Osteocyte (in vitro differentiated cells): Measurements from ENCODE around the gene GMCL1. TPM values are rescaled to one million over a fixed set of nuclear protein-coding genes. Genes with fewer than 3 reads are reported as not detected.

ENCODE experiments used
- DNase-seq: peaks from one replicate; pipeline ENCODE4 v3.0.0; 2021; ENCODE audit warnings: mixed read lengths; ENCODE audit not compliant: unreplicated experiment; ENCODE audit errors: extremely low spot score
- H3K27ac Mint-ChIP-seq: one replicate; pipeline ENCODE4 v1.8.0; 2021; ENCODE audit warnings: mild to moderate bottlenecking, mixed read lengths; ENCODE audit not compliant: unreplicated experiment
- H3K27me3 Mint-ChIP-seq: one replicate; pipeline ENCODE4 v1.8.0; 2021; ENCODE audit warnings: mixed read lengths; ENCODE audit not compliant: unreplicated experiment
- H3K36me3 Mint-ChIP-seq: one replicate; pipeline ENCODE4 v1.8.0; 2021; ENCODE audit warnings: mixed read lengths; ENCODE audit not compliant: unreplicated experiment
- H3K4me1 Mint-ChIP-seq: one replicate; pipeline ENCODE4 v1.8.0; 2021; ENCODE audit warnings: mixed read lengths; ENCODE audit not compliant: unreplicated experiment
- H3K4me3 Mint-ChIP-seq: one replicate; pipeline ENCODE4 v1.8.0; 2021; ENCODE audit warnings: mild to moderate bottlenecking, moderate library complexity, mixed read lengths; ENCODE audit not compliant: unreplicated experiment
- H3K9me3 Mint-ChIP-seq: one replicate; pipeline ENCODE4 v1.8.0; 2021; ENCODE audit warnings: mixed read lengths; ENCODE audit not compliant: unreplicated experiment
- CTCF ChIP-seq: fragments of 200-600 bp; sonication (generic); IDR thresholded peaks from 2 replicates; pipeline ENCODE4 v1.5.0; 2021; ENCODE audit warnings: antibody characterized with exemption, mild to moderate bottlenecking, moderate library complexity
- total RNA-seq: library from RNA; stranded (reverse); gene quantifications from 2 replicates; pipeline ENCODE4 v1.2.1, GENCODE V29; 2021

GMCL1 gene
- total RNA-seq, 1 donor from 2014 or later = 16.1 TPM

DNA sequence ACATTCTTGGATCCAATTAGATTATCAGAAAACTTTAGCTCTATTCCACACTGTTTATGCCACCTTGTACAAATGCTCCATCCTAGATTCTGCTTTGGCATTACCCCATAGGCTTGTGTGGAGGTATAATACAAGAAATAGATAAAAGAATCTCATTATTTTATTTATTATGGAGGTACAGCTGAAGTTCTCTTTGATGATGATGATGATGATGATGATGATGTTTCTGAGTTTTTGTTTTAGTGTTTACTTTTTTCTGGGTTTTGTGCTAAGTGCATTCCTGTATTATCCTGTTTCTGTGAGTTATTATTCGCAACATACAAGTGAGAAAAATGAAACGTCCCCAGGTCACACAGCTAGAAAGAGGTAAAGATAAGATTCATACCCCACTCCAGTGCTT is 44.1 kb upstream of the GMCL1 start:
- H3K4me3 Mint-ChIP-seq = no peak overlapping the region
- TF ChIP-seq CTCF = no peak
- peaks cover 18% of the 10 kb centered on the region for H3K36me3 Mint-ChIP-seq
- no peaks in the 10 kb centered on the region for H3K9me3 Mint-ChIP-seq
- no peak overlapping the region for H3K27ac Mint-ChIP-seq
- H3K4me1 Mint-ChIP-seq = peaks cover 25% of the 10 kb centered on the region
- no peak for DNase-seq
- no peaks in the 10 kb centered on the region for H3K27me3 Mint-ChIP-seq

- Mint-ChIP-seq H3K27me3 (no peaks in the 10 kb centered on the region), H3K27ac (no peak overlapping the region), H3K4me3 (no peak overlapping the region), H3K4me1 (peaks cover 31% of the 10 kb centered on the region), H3K9me3 (no peaks in the 10 kb centered on the region), H3K36me3 (peaks cover 18% of the 10 kb centered on the region)
- DNase-seq = no peak
- no peak for TF ChIP-seq CTCF
These were observed 43.4 kb upstream of the GMCL1 start for GRCh38 chr2:69786052-69786560.

DNA sequence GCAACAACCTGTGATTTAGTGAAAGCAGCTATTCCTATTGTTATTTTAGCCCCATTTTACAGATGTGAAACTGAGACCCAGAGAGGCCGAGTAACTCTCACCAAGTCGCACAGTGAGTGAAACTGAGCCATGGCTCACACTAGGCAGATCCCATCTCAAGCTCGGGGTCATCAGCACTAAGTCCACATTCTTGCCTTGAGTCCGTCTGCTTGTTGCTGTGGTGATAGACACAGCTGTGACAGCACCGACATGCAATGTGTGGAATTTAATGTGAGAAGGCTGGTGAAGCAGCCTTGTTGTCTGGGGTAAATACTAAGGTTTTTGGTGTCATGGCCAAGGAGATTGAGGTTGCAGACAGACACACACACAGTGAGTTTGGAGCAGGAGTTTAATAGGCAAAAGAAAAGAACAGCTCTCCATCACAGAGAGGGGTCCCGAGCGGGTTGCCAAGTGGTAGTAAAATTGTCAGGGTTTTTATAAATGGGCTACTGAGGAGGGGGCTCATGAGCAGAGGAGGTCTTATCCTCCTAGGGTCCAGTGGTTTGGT is 40.2 kb upstream of the GMCL1 start:
- Mint-ChIP-seq H3K27me3 (no peaks in the 10 kb centered on the region), H3K4me3 (peak overlapping the region; percentile 8), H3K9me3 (no peaks in the 10 kb centered on the region), H3K27ac (peak overlapping the region; percentile 90), H3K36me3 (peaks cover 13% of the 10 kb centered on the region), H3K4me1 (peaks cover 28% of the 10 kb centered on the region)
- DNase-seq = no peak
- no peak for TF ChIP-seq CTCF

DNA sequence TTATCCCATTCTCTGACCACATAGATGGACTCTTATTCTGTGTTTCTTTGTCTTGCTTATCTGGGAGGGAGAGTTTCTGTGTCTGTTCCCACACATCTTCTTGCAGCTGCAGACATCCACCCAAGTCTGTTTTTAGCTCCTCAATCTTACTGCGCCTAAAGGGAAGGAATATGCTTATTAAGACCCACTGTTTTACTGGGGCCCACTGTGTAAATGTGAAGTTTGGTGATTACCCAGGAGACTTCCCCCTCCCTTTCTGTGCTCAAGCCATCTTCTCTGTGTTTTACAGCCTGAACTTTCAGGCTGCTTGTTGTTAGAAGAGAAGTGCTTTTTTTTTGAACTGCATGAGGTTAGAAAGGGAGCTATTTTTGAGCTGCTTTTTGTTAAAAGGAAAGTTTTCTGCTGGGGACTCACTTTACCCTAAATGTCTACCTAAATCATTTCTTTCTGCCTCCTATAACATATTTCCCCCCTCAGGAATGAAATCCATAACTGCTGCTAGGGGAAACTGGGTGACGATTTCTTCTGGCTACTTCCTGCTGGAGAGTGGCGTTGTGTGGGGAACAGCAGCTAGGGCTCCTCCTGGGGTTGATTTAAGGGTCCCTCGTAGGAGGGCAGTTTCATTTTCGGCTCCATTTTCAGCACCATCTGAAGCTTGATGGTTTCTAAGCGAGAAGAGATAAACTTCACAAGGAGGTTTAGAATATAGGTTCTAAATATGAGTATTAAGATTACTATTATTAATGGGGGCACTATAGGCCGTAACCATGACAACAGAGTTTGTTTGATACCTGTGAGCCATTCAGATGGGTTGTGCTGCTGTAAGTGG is 39.5 kb upstream of the GMCL1 start:
- H3K4me1 Mint-ChIP-seq = peaks cover 28% of the 10 kb centered on the region
- TF ChIP-seq CTCF = no peak
- no peaks in the 10 kb centered on the region for H3K27me3 Mint-ChIP-seq
- H3K4me3 Mint-ChIP-seq = no peak overlapping the region
- H3K27ac Mint-ChIP-seq = peak overlapping the region; percentile 90
- DNase-seq = no peak
- no peaks in the 10 kb centered on the region for H3K9me3 Mint-ChIP-seq
- peaks cover 13% of the 10 kb centered on the region for H3K36me3 Mint-ChIP-seq

DNA sequence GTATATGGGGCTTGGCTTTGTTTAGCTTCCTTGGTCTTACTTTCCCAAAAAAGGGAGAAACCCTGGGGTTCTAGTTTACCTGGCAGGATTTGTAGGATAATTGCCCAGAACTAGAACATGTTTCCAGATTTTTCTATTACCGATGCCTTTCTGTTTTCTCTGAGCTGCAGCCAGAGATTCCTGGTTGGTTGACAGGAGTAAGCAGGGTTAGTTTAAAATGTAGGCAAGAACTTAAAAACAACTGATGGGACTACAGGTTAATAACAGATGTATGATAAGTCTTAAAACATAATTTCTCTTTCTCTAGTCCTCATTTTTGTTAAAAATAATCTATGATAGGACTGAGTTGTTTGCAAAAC is 38.9 kb upstream of the GMCL1 start:
- peak overlapping the region; percentile 90 for H3K27ac Mint-ChIP-seq
- no peaks in the 10 kb centered on the region for H3K27me3 Mint-ChIP-seq
- no peak overlapping the region for H3K4me3 Mint-ChIP-seq
- peaks cover 28% of the 10 kb centered on the region for H3K4me1 Mint-ChIP-seq
- H3K36me3 Mint-ChIP-seq = peaks cover 13% of the 10 kb centered on the region
- TF ChIP-seq CTCF = no peak
- DNase-seq = no peak
- H3K9me3 Mint-ChIP-seq = no peaks in the 10 kb centered on the region
